NB4 (cell line): ENCODE measurements around the gene CDC34.

Experiments used
- DNase-seq: peaks from one replicate; pipeline ENCODE4 v3.0.0; 2010; ENCODE audit warnings: low read depth
- H3K4me3 ChIP-seq: one replicate; pipeline ENCODE4 v1.5.1; 2011; ENCODE audit warnings: mild to moderate bottlenecking, low read depth, low read length, moderate library complexity
- MAX ChIP-seq: IDR thresholded peaks from 2 replicates; pipeline ENCODE4 v1.6.1; 2011; ENCODE audit warnings: low read depth, low read length
- MYC ChIP-seq: IDR thresholded peaks from 2 replicates; pipeline ENCODE4 v1.6.1; 2011; ENCODE audit warnings: low read depth, low read length
- POLR2A ChIP-seq: IDR thresholded peaks from 2 replicates; pipeline ENCODE4 v1.6.1; 2011; ENCODE audit warnings: mild to moderate bottlenecking; ENCODE audit not compliant: insufficient read length; ENCODE audit errors: extremely low read depth
- TF ChIP-seq, protein P1 (sequence below): IDR thresholded peaks from one replicate; pipeline ENCODE4 v1.5.1; 2012; ENCODE audit warnings: low read depth, low read length

The CDC34 gene

GRCh38 chr19:485583-486236 is 45.9 kb upstream of the CDC34 start:
- H3K4me3 ChIP-seq: no peak overlapping the region
- TF ChIP-seq MAX: no peak
- no peak for TF ChIP-seq POLR2A
- TF ChIP-seq, protein P1, sequence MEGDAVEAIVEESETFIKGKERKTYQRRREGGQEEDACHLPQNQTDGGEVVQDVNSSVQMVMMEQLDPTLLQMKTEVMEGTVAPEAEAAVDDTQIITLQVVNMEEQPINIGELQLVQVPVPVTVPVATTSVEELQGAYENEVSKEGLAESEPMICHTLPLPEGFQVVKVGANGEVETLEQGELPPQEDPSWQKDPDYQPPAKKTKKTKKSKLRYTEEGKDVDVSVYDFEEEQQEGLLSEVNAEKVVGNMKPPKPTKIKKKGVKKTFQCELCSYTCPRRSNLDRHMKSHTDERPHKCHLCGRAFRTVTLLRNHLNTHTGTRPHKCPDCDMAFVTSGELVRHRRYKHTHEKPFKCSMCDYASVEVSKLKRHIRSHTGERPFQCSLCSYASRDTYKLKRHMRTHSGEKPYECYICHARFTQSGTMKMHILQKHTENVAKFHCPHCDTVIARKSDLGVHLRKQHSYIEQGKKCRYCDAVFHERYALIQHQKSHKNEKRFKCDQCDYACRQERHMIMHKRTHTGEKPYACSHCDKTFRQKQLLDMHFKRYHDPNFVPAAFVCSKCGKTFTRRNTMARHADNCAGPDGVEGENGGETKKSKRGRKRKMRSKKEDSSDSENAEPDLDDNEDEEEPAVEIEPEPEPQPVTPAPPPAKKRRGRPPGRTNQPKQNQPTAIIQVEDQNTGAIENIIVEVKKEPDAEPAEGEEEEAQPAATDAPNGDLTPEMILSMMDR: no peak
- no peak for TF ChIP-seq MYC
- DNase-seq: no peak

GRCh38 chr19:488505-489417 is 42.8 kb upstream of the CDC34 start:
- DNase-seq: peak; percentile 92
- TF ChIP-seq, protein P1: no peak
- TF ChIP-seq MAX (peak; percentile 47), MYC (peak; percentile 64), POLR2A (peak; percentile 69)

GRCh38 chr19:489418-490196 is 42.0 kb upstream of the CDC34 start:
- DNase-seq: no peak
- H3K4me3 ChIP-seq: peak overlapping the region; percentile 38
- TF ChIP-seq, protein P1: no peak
- TF ChIP-seq POLR2A (no peak), MYC (no peak), MAX (no peak)

More at GRCh38 chr19:488505-489417, 42.8 kb upstream of the CDC34 start:
- H3K4me3 ChIP-seq: peak overlapping the region; percentile 62

DNA sequence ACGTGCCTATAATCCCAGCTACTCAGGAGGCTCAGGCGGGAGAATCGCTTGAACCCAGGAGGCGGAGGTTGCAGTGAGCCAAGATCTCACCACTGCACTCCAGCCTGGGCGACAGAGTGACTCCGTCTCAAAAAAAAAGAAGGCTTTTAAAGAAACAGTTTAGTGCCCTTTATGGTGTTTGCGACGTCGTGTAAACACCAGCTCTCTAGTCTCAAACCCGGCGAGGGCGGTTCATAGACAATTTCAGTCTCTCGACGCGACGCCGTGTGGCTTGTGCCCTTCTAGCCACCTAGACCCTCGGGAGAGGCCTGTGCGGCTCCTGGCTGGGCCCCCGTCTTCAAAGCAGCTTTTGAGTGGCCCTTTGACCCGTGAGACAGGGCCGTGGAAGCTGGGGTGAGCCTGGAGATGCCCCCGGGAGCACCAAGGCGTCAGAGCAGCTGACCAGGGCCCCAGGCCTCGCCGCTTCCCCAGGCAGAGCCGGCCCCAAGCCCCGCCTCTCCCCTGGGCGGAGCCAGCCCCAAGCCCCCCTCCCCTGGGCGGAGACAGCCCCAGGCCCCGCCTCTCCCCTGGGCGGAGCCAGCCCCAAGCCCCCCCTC is 40.3 kb upstream of the CDC34 start:
- H3K4me3 ChIP-seq: no peak overlapping the region
- TF ChIP-seq POLR2A (no peak), MAX (no peak), MYC (no peak)
- TF ChIP-seq, protein P1: no peak
- DNase-seq: no peak

- no peak for DNase-seq
- TF ChIP-seq POLR2A: no peak
- no peak for TF ChIP-seq MYC
- TF ChIP-seq MAX: no peak
- TF ChIP-seq, protein P1: no peak
- no peak overlapping the region for H3K4me3 ChIP-seq
Measured at GRCh38 chr19:492091-492531, 39.4 kb upstream of the CDC34 start.
